ENCODE data around the gene LRRFIP1.

DNA sequence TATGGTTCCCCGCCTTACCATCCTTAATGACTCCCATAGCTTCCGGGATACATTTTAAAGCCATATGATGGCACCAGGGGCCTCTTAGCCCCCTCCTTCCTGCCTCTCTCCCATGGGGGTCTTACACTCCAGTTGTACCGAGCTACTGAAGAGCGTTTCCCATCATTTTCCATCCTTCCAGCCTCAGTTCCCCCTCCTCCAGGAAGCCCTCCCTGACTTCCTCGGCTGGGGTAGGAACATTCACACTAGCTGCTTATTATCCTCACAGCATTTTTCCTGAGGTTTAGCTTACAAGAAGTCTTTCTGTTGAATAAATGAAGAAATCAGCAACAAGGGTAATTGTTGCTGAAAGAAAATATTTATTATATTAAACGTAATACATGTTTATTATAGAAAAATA lies 41.1 kb downstream of the LRRFIP1 start:
- TF ChIP-seq POLR2AphosphoS5 (IDR thresholded peaks at IDR 0.05; ENCODE audit: low read depth, low read length) (no peak), SIN3A (IDR thresholded peaks at IDR 0.05; ENCODE audit: borderline replicate concordance, insufficient read depth, low read length) (no peak), TAF1 (IDR thresholded peaks at IDR 0.05; ENCODE audit: borderline replicate concordance, insufficient read depth, low read length) (no peak)
